SU-DHL-6 (cell line): Measurements from ENCODE around the gene C1orf35.

ENCODE experiments used
- H2AFZ ChIP-seq: fragments of 200-600 bp; sonication (generic); 2 replicates; pipeline ENCODE4 v1.6.1; 2014; ENCODE audit warnings: low read depth, mild to moderate bottlenecking, moderate library complexity, mixed read lengths, antibody characterized with exemption, low read length; ENCODE audit not compliant: severe bottlenecking
- H3F3A ChIP-seq: fragments of 200-600 bp; shearing (Covaris generic); 2 replicates; pipeline ENCODE4 v1.6.0; 2016; ENCODE audit warnings: antibody characterized with exemption, mild to moderate bottlenecking; ENCODE audit not compliant: insufficient read depth
- H3K27ac ChIP-seq: fragments of 200-600 bp; sonication (generic); 2 replicates; pipeline ENCODE4 v1.5.1; 2016; ENCODE audit warnings: low read depth, mild to moderate bottlenecking, low read length, moderate library complexity, mixed read lengths
- H3K27me3 ChIP-seq: fragments of 200-600 bp; sonication (generic), shearing (Covaris generic); 2 replicates; pipeline ENCODE4 v1.6.0; 2014; ENCODE audit warnings: mild to moderate bottlenecking, low read length
- H3K36me3 ChIP-seq: fragments of 200-600 bp; sonication (generic); 2 replicates; pipeline ENCODE4 v1.6.1; 2014; ENCODE audit warnings: mild to moderate bottlenecking, low read length, mixed read lengths
- H3K4me2 ChIP-seq: fragments of 300-600, 200-600 bp; shearing (Covaris generic), sonication (generic); 2 replicates; pipeline ENCODE4 v1.6.0; 2014; ENCODE audit warnings: low read length, low read depth, mild to moderate bottlenecking; ENCODE audit not compliant: poor library complexity, severe bottlenecking
- H3K4me3 ChIP-seq: fragments of 200-600 bp; sonication (generic); 2 replicates; pipeline ENCODE4 v1.5.1; 2014; ENCODE audit warnings: antibody characterized with exemption, low read length, mild to moderate bottlenecking, mixed read lengths; ENCODE audit not compliant: insufficient read depth, poor library complexity, severe bottlenecking
- H3K79me2 ChIP-seq: fragments of 200-600 bp; sonication (generic); 2 replicates; pipeline ENCODE4 v1.6.1; 2014; ENCODE audit warnings: mild to moderate bottlenecking, low read length, moderate library complexity; ENCODE audit not compliant: insufficient read depth
- H3K9ac ChIP-seq: fragments of 200-600 bp; sonication (generic); 2 replicates; pipeline ENCODE4 v1.7.0; 2014; ENCODE audit warnings: mild to moderate bottlenecking, low read length
- H3K9me2 ChIP-seq: fragments of 200-600 bp; sonication (generic); replicated peaks from 2 replicates; pipeline ENCODE4 v1.6.1; 2014; ENCODE audit warnings: low read length; ENCODE audit not compliant: insufficient read depth
- H3K9me3 ChIP-seq: fragments of 200-600 bp; sonication (generic); 2 replicates; pipeline ENCODE4 v1.6.1; 2014; ENCODE audit warnings: low read length, mixed read lengths; ENCODE audit not compliant: insufficient read depth
- H4K20me1 ChIP-seq: fragments of 200-600 bp; sonication (generic); 2 replicates; pipeline ENCODE4 v1.6.1; 2014; ENCODE audit warnings: low read depth, mild to moderate bottlenecking, antibody characterized with exemption, low read length, moderate library complexity, mixed read lengths
- EZH2phosphoT487 ChIP-seq: fragments of 200-600 bp; sonication (generic), shearing (Covaris generic); conservative IDR thresholded peaks from 2 replicates; pipeline ENCODE4 v1.6.1; 2018; ENCODE audit warnings: mild to moderate bottlenecking, antibody characterized with exemption, low read length, moderate library complexity, mixed read lengths
- TF ChIP-seq, protein P1 (sequence below): fragments of 200-600 bp; sonication (generic); IDR thresholded peaks from one replicate; pipeline ENCODE4 v1.5.1; 2017; ENCODE audit warnings: antibody characterized with exemption, mild to moderate bottlenecking, low read length, moderate library complexity; ENCODE audit not compliant: insufficient read depth, poor library complexity, severe bottlenecking

C1orf35 gene

GRCh38 chr1:228107636-228108035, 4.5 kb upstream of the C1orf35 start:
- H3K9ac ChIP-seq, result no peak overlapping the region

GRCh38 chr1:228106800-228107054, 3.6 kb upstream of the C1orf35 start:
- TF ChIP-seq, protein P1, sequence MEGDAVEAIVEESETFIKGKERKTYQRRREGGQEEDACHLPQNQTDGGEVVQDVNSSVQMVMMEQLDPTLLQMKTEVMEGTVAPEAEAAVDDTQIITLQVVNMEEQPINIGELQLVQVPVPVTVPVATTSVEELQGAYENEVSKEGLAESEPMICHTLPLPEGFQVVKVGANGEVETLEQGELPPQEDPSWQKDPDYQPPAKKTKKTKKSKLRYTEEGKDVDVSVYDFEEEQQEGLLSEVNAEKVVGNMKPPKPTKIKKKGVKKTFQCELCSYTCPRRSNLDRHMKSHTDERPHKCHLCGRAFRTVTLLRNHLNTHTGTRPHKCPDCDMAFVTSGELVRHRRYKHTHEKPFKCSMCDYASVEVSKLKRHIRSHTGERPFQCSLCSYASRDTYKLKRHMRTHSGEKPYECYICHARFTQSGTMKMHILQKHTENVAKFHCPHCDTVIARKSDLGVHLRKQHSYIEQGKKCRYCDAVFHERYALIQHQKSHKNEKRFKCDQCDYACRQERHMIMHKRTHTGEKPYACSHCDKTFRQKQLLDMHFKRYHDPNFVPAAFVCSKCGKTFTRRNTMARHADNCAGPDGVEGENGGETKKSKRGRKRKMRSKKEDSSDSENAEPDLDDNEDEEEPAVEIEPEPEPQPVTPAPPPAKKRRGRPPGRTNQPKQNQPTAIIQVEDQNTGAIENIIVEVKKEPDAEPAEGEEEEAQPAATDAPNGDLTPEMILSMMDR, result no peak
- TF ChIP-seq EZH2phosphoT487, result no peak
- H3K79me2 ChIP-seq, result peaks cover 13% of the 10 kb centered on the region; the same call in 1 of the 2 replicates

More at GRCh38 chr1:228107636-228108035, 4.5 kb upstream of the C1orf35 start:
- Histone ChIP-seq H3K27ac (no peak overlapping the region), H3K9me3 (no peaks in the 10 kb centered on the region), H3K36me3 (no peaks in the 10 kb centered on the region), H2AFZ (no peak overlapping the region), H3K9me2 (no peaks in the 10 kb centered on the region), H3K27me3 (no peaks in the 10 kb centered on the region), H3K4me2 (peak overlapping the region; percentile 72), H4K20me1 (no peaks in the 10 kb centered on the region), H3K4me3 (no peak overlapping the region), H3K79me2 (peaks cover 13% of the 10 kb centered on the region; the same call in 1 of the 2 replicates), H3F3A (peaks cover 7% of the 10 kb centered on the region; the same call in 1 of the 2 replicates)
- TF ChIP-seq EZH2phosphoT487, result no peak
- TF ChIP-seq, protein P1, result no peak

GRCh38 chr1:228105996-228106799, 3.1 kb upstream of the C1orf35 start:
- H3F3A ChIP-seq, result peaks cover 14% of the 10 kb centered on the region
- no peak for TF ChIP-seq EZH2phosphoT487
- TF ChIP-seq, protein P1, result no peak
- H3K4me3 ChIP-seq, result no peak overlapping the region
- no peak overlapping the region for H3K9ac ChIP-seq
- no peaks in the 10 kb centered on the region for H3K9me3 ChIP-seq
- no peaks in the 10 kb centered on the region for H3K36me3 ChIP-seq
- H3K4me2 ChIP-seq, result no peak overlapping the region
- H3K79me2 ChIP-seq, result peaks cover 13% of the 10 kb centered on the region; the same call in 1 of the 2 replicates
- no peaks in the 10 kb centered on the region for H4K20me1 ChIP-seq
- H2AFZ ChIP-seq, result no peak overlapping the region
- no peak overlapping the region for H3K27ac ChIP-seq
- no peaks in the 10 kb centered on the region for H3K27me3 ChIP-seq
- no peaks in the 10 kb centered on the region for H3K9me2 ChIP-seq

More at GRCh38 chr1:228106800-228107054, 3.6 kb upstream of the C1orf35 start:
- Histone ChIP-seq H2AFZ (no peak overlapping the region), H3K4me2 (no peak overlapping the region), H3K36me3 (no peaks in the 10 kb centered on the region), H4K20me1 (no peaks in the 10 kb centered on the region), H3K27me3 (no peaks in the 10 kb centered on the region), H3K9me2 (no peaks in the 10 kb centered on the region), H3K27ac (no peak overlapping the region), H3F3A (peaks cover 8% of the 10 kb centered on the region), H3K9me3 (no peaks in the 10 kb centered on the region), H3K9ac (no peak overlapping the region), H3K4me3 (no peak overlapping the region)
